HCT116 (cell line): ENCODE data around the gene IQCM. TPM values are rescaled to one million over a fixed set of nuclear protein-coding genes. Genes with fewer than 3 reads are reported as not detected.

Experiments
- ATAC-seq: fragments of 200-7000 bp; cut with Tn5 transposase; 2 replicates; pipeline ENCODE4 v1.9.1; 2020; ENCODE audit warnings: mild to moderate bottlenecking, moderate library complexity
- BruUV-seq: library from RNA; stranded (reverse); fragments of 400-500 nt; replicated peaks from 2 replicates; lab custom pipeline; 2021; lab: Mats Ljungman, UMichigan
- CTCF ChIA-PET: fragments of 300-600 bp; sonication (Branson Sonifier 250); formaldehyde crosslinking; loops from one replicate; lab custom pipeline; 2021; ENCODE audit warnings: antibody characterized with exemption; lab: Charles Lee
- POLR2A ChIA-PET: fragments of 300-600, 350-600 bp; sonication (Branson Sonifier 250); formaldehyde crosslinking; loops from one replicate; lab custom pipeline; 2021; ENCODE audit warnings: antibody characterized with exemption; lab: Charles Lee
- RAD21 ChIA-PET, 2 experiments: fragments of 300-600 bp; sonication (Branson Sonifier 250); formaldehyde crosslinking; loops; one replicate each; lab custom pipeline; 2023; ENCODE audit warnings: low total read pairs in 2 of 2; ENCODE audit not compliant: uncharacterized antibody in 2 of 2, unreplicated experiment in 2 of 2, low non-redundant PET in 1 of 2; lab: Charles Lee
- DNase-seq: peaks from one replicate; pipeline ENCODE4 v3.0.0-alpha.2; 2010; ENCODE audit warnings: low read depth, low spot score
- H2AFZ ChIP-seq: fragments of 200-600 bp; shearing (Covaris generic), sonication (generic); 2 replicates; pipeline ENCODE4 v1.6.1; 2017; ENCODE audit warnings: low read depth, mixed run types, mixed read lengths, antibody characterized with exemption, low read length; ENCODE audit not compliant: poor library complexity, severe bottlenecking
- H3K27ac ChIP-seq: 2 replicates; pipeline ENCODE4 v1.5.1; 2012; ENCODE audit warnings: low read depth, low read length
- H3K27me3 ChIP-seq: fragments of 200-600 bp; sonication (generic); 2 replicates; pipeline ENCODE4 v1.6.1; 2016; ENCODE audit warnings: mixed run types, low read length, mixed read lengths; ENCODE audit not compliant: insufficient read depth
- H3K36me3 ChIP-seq, 2 experiments: fragments of 200-500 bp in 1 of 2; fragments of 200-600 bp in 1 of 2; sonication (Bioruptor generic) in 1 of 2; sonication (generic) in 1 of 2; 2 replicates each; pipeline versions ENCODE4 v1.5.1 to v1.6.1; 2014 to 2016; ENCODE audit warnings: low read length in 2 of 2, inconsistent platforms in 1 of 2, mixed read lengths in 1 of 2, mixed run types in 1 of 2; ENCODE audit not compliant: insufficient read depth in 2 of 2, control insufficient read depth in 1 of 2
- H3K4me1 ChIP-seq, 2 experiments: fragments of 200-600 bp in 1 of 2; sonication (generic) in 1 of 2; 2 replicates each; pipeline versions ENCODE4 v1.5.1 to v1.6.1; 2012 to 2017; ENCODE audit warnings: low read length in 2 of 2, inconsistent platforms in 1 of 2, mild to moderate bottlenecking in 1 of 2, mixed read lengths in 1 of 2, mixed run types in 1 of 2, moderate library complexity in 1 of 2; ENCODE audit not compliant: insufficient read depth in 2 of 2, control insufficient read depth in 1 of 2
- H3K4me2 ChIP-seq: fragments of 200-600 bp; sonication (generic); 2 replicates; pipeline ENCODE4 v1.6.1; 2017; ENCODE audit warnings: mixed run types, low read length, mixed read lengths
- H3K4me3 ChIP-seq, 2 experiments: fragments of 200-600 bp in 1 of 2; sonication (generic) in 1 of 2; replicated peaks in 1 of 2; 2 replicates each; pipeline ENCODE4 v1.5.1; 2011 to 2016; ENCODE audit warnings: low read length in 2 of 2, control low read depth in 1 of 2, low read depth in 1 of 2, mild to moderate bottlenecking in 1 of 2, mixed read lengths in 1 of 2, mixed run types in 1 of 2
- H3K79me2 ChIP-seq: fragments of 200-600 bp; sonication (generic); 2 replicates; pipeline ENCODE4 v1.6.1; 2017; ENCODE audit warnings: mild to moderate bottlenecking, mixed run types, low read length, moderate library complexity, mixed read lengths; ENCODE audit not compliant: insufficient read depth
- H3K9ac ChIP-seq: fragments of 200-600 bp; sonication (generic); 2 replicates; pipeline ENCODE4 v1.6.1; 2016; ENCODE audit warnings: low read length, mixed read lengths
- H3K9me2 ChIP-seq: fragments of 200-600 bp; sonication (generic), shearing (Covaris generic); 2 replicates; pipeline ENCODE4 v1.6.1; 2017; ENCODE audit warnings: mixed run types, mild to moderate bottlenecking, moderate library complexity; ENCODE audit not compliant: insufficient read depth
- H3K9me3 ChIP-seq, 2 experiments: fragments of 200-500 bp in 1 of 2; fragments of 200-600 bp in 1 of 2; sonication (Bioruptor generic) in 1 of 2; sonication (generic) in 1 of 2; 2 replicates each; pipeline ENCODE4 v1.6.1; 2014 to 2017; ENCODE audit warnings: low read length in 2 of 2, mixed read lengths in 2 of 2, inconsistent platforms in 1 of 2, low read depth in 1 of 2, mild to moderate bottlenecking in 1 of 2, mixed run types in 1 of 2, moderate library complexity in 1 of 2; ENCODE audit not compliant: control insufficient read depth in 1 of 2, insufficient read depth in 1 of 2
- H4K20me1 ChIP-seq: fragments of 200-600 bp; sonication (generic), shearing (Covaris generic); 2 replicates; pipeline ENCODE4 v1.6.1; 2017; ENCODE audit warnings: mixed run types, mild to moderate bottlenecking, moderate library complexity; ENCODE audit not compliant: insufficient read depth
- EGR1 ChIP-seq: IDR thresholded peaks from 2 replicates; pipeline ENCODE4 v1.6.1; 2012; ENCODE audit warnings: low read depth
- YY1 ChIP-seq: IDR thresholded peaks from 2 replicates; pipeline ENCODE4 v1.6.1; 2011; ENCODE audit warnings: low read length, low read depth, moderate library complexity, mild to moderate bottlenecking; ENCODE audit not compliant: insufficient replicate concordance; ENCODE audit errors: extremely low read depth
- intact Hi-C: fragments of 100-400 bp; cut with micrococcal nuclease; formaldehyde crosslinking; loops from 2 replicates; pipeline ENCODE4 v1.10.0; 2022
- total RNA-seq: library from RNA; stranded (reverse); gene quantifications from one replicate; pipeline ENCODE4 v1.2.1, GENCODE V29; 2021; ENCODE audit not compliant: unreplicated experiment
- TF ChIP-seq, protein P1 (sequence below): IDR thresholded peaks from 2 replicates; pipeline ENCODE4 v1.6.1; 2012; ENCODE audit warnings: low read depth
- TF ChIP-seq, protein P2 (sequence below), 3 experiments: fragments of 200-600 bp in 1 of 3; sonication (generic) in 1 of 3; IDR thresholded peaks in 2 of 3; conservative IDR thresholded peaks in 1 of 3; 2 replicates each; pipeline ENCODE4 v1.5.1; 2012 to 2017; ENCODE audit warnings: low read depth in 2 of 3, low read length in 2 of 3, antibody characterized with exemption in 1 of 3, borderline replicate concordance in 1 of 3, control low read depth in 1 of 3, mild to moderate bottlenecking in 1 of 3, mixed read lengths in 1 of 3, mixed run types in 1 of 3, moderate library complexity in 1 of 3; ENCODE audit not compliant: insufficient read depth in 1 of 3

IQCM gene
- total RNA-seq, 1 experiment from 2014 or later = 0.20 TPM

DNA sequence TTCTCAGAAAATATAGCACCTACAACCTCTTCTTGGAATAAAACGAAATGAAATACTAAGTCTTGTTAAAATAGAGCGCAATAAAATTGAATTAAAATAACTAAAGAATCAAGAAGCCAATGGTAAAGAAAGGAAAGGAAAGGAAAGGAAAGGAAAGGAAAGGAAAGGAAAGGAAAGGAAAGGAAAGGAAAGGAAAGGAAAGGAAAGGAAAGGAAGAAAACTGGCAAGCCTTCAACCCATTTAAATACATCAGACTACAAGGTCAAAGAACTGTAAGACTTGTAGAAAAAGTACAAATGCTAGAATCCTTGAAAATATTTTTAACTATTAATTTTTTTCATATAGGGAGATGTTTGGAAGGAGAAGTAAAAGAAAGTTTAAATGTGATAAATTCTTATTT is 372.1 kb downstream of the IQCM start:
- Histone ChIP-seq H3K4me3 (no peak overlapping the region), H3K79me2 (no peaks in the 10 kb centered on the region), H2AFZ (no peak overlapping the region), H3K9me2 (no peaks in the 10 kb centered on the region), H3K9ac (no peak overlapping the region), H3K4me2 (no peak overlapping the region), H3K27ac (no peak overlapping the region), H3K9me3 (no peaks in the 10 kb centered on the region), H4K20me1 (no peaks in the 10 kb centered on the region), H3K36me3 (no peaks in the 10 kb centered on the region), H3K27me3 (no peaks in the 10 kb centered on the region), H3K4me1 (peaks cover 0 to 11% of the 10 kb centered on the region in 2 experiments; a peak in 2 of 4 replicates)
- no peak for DNase-seq
- TF ChIP-seq, protein P1, sequence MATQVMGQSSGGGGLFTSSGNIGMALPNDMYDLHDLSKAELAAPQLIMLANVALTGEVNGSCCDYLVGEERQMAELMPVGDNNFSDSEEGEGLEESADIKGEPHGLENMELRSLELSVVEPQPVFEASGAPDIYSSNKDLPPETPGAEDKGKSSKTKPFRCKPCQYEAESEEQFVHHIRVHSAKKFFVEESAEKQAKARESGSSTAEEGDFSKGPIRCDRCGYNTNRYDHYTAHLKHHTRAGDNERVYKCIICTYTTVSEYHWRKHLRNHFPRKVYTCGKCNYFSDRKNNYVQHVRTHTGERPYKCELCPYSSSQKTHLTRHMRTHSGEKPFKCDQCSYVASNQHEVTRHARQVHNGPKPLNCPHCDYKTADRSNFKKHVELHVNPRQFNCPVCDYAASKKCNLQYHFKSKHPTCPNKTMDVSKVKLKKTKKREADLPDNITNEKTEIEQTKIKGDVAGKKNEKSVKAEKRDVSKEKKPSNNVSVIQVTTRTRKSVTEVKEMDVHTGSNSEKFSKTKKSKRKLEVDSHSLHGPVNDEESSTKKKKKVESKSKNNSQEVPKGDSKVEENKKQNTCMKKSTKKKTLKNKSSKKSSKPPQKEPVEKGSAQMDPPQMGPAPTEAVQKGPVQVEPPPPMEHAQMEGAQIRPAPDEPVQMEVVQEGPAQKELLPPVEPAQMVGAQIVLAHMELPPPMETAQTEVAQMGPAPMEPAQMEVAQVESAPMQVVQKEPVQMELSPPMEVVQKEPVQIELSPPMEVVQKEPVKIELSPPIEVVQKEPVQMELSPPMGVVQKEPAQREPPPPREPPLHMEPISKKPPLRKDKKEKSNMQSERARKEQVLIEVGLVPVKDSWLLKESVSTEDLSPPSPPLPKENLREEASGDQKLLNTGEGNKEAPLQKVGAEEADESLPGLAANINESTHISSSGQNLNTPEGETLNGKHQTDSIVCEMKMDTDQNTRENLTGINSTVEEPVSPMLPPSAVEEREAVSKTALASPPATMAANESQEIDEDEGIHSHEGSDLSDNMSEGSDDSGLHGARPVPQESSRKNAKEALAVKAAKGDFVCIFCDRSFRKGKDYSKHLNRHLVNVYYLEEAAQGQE = no peak
- TF ChIP-seq YY1 (no peak), EGR1 (no peak)
- TF ChIP-seq, protein P2, sequence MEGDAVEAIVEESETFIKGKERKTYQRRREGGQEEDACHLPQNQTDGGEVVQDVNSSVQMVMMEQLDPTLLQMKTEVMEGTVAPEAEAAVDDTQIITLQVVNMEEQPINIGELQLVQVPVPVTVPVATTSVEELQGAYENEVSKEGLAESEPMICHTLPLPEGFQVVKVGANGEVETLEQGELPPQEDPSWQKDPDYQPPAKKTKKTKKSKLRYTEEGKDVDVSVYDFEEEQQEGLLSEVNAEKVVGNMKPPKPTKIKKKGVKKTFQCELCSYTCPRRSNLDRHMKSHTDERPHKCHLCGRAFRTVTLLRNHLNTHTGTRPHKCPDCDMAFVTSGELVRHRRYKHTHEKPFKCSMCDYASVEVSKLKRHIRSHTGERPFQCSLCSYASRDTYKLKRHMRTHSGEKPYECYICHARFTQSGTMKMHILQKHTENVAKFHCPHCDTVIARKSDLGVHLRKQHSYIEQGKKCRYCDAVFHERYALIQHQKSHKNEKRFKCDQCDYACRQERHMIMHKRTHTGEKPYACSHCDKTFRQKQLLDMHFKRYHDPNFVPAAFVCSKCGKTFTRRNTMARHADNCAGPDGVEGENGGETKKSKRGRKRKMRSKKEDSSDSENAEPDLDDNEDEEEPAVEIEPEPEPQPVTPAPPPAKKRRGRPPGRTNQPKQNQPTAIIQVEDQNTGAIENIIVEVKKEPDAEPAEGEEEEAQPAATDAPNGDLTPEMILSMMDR (IDR thresholded peaks at IDR 0.05 in 2 of 3, conservative IDR thresholded peaks at IDR 0.05 in 1 of 3; ENCODE audit: borderline replicate concordance in 1 of 3, insufficient read depth in 1 of 3, low read depth in 2 of 3, low read length in 2 of 3) = no peak
- RAD21 ChIA-PET = no interaction called here
- CTCF ChIA-PET = no interaction called here
- POLR2A ChIA-PET = no interaction called here
- intact Hi-C loops = no loop called here
- no TSS peak for BruUV-seq
- no peak for ATAC-seq
